Stimulated activated CD8-positive, alpha-beta memory T cell treated with anti-CD3 and anti-CD28 coated beads, Interleukin-15, amount 100 ng/mL, for 24 hours (primary cell): ENCODE data around the gene SEZ6L2.
"Not testable (repeated sequence)": the region's sequence is repeated elsewhere in the genome, so short reads cannot be mapped to it uniquely, and the experiment has no call there.

Experiments
- DNase-seq: peaks from one replicate; pipeline ENCODE4 v3.0.0-alpha.2; 2020; ENCODE audit warnings: low read depth

The SEZ6L2 gene

DNA sequence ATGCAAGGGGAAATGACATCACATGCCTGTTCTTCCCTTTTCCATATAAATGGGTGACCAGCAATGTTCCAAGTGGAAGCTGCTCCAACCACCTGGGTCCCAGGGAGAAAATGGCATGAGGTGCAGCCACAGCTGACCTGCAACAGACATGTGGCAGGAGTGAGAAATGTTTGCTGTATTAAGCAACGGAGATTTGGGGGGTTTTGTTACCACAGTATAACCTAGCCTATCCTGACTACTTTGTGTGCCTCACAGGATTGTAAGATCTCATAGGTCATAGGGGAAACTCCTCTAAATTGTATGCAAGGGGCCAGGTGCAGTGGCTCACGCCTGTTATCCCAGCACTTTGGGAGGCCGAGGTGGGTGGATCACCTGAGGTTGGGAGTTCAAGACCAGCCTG is 48.4 kb downstream of the SEZ6L2 start:
- no peak for DNase-seq

DNA sequence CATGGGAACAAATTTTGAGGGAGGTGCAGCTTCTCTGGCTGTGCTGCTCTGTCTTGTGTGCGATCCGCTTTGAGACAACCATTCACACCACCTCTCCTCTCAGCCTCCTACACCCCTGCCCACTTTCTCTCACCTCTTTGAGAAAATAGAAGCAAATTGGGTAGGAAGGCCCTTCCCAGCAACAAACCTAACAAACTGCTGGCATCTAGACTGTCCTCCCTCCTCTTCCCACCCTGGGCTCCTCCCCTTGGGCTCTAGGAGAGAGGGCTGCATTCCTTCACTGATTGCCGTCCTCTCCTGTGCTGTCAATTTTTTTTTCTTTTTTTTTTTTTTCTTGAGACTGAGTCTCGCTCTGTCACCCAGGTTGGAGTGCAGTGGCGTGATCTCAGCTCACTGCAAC is 49.8 kb downstream of the SEZ6L2 start:
- no peak for DNase-seq

DNA sequence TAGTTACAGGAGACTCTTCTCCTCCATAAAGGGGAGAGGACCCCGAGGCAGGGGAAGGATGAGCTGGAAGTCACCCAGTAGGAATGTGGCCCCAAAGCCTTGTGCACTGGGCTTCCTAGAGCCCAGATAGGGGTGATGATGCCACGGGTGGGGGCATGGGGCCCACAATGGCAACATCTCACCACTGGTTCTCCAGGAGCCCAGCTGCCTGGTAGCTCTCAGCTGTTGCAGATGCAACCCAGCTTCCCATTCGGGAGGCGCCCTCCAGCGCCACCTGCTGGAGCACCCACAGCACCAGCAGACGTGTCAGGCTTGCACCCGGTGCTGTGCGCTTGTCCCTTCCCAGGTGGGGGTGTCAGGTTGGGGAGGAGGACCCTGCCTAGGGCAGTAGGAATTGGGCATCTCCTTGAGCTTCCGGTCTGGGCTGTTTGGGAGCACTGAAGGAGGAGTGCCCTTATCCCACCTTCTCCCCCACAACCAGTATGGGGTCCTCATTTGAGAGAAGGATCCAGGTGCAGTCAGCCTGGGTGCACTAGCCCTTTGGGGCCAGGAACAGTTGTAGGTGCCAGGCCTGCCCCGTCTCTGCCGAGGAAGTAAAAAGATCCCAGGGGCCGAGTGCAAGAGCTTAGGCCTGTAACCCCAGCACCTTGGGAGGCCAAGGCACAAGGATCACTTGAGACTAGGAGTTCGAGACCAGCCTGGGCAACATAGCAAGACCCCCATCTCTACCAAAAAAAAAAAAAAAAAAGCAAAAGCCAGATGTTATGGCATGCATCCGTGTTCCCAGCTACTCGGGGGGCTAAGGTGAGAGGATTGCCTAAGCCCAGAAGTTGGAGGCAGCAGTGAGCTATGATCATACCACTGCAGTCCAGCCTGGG is 50.7 kb downstream of the SEZ6L2 start:
- DNase-seq, result peak; percentile 79

DNA sequence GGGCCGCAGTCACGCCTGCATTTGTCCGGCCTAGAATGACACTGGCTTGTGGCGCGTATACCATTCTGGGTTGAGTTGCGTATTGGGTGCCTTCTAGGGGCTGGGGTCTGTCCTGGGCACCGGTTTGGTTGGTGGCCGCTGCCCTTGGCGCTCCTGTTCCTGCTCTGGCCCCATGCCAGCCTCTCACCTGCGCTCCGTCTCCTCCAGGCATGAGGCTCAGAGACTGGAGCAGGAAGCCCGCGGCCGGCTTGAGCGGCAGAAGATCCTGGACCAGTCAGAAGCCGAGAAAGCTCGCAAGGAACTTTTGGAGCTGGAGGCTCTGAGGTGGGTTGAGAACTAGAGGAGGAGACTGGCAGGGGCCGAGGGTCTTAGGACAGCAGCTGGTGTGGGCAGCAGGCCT is 53.7 kb downstream of the SEZ6L2 start:
- no peak for DNase-seq

DNA sequence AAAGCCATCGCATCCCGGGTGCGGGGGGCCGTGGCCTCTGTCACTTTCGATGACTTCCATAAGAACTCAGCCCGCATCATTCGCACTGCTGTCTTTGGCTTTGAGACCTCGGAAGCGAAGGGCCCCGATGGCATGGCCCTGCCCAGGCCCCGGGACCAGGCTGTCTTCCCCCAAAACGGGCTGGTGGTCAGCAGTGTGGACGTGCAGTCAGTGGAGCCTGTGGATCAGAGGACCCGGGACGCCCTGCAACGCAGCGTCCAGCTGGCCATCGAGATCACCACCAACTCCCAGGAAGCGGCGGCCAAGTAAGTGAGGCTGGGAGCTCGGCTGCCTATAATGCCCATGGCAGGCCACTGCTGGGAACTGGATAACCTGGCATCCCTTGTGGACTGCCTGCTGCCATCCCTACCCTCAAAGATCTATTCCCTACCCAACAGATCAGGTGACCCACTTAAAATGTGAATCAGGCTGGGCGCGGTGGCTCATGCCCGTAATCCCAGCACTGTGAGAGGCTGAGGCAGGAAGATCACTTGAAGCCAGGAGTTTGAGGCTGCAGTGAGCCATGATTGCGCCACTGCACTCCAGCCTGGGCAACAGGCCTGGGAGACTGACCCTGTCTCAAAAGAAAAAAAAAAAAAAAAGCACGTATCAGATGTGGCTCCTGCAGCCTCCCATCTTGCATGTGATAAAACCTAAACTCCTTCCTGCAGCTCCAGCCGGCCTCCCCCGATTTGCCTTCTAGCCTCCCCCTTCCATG is 54.6 kb downstream of the SEZ6L2 start:
- no peak for DNase-seq

DNA sequence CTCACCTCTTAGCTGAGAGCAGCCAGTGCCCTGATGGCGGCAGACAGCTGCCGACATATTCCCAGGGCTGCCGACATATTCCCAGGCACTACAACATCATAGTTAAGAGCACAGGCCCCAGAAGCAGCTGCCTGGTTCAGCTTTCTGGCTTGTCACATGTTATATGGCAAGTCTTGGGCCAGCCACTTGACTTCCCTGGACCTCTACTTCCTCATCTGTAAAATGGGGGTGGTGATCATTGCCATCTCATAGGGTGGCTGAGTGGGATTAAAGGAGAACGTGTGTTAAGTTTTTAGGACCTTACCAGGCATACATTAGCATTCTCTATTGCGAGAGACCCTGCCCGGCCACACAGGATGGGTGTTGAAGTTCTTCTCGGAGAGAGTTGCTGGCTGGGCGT is 55.4 kb downstream of the SEZ6L2 start:
- no peak for DNase-seq

DNA sequence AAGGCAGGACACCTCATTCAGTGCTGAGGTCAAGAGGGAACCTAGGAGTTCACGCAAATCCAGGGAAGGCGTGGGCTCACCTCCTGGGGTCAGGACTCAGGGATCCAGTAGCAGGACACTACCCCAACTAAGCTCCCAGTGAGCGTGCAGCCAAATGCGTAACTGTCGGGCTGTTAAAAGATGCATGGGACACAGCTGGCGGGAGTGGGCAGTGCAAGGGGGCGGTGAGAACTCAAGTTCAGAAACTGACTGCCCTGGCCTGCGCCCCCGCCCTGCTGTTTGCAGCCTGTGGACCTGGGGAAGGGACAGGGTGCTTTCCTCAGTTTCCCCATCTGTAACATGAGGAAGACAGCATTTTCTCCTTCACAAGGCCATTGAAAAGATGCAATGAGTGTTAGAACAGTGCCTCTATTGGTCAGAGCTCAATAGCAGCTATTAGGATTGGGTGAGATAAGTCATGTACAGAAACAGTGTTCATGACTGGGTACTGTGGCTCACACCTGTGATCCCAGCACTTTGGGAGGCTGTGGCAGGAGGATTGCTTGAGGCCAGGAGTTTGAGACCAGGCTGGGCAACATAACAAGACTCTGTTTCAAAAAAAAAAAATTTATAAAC is 56.5 kb downstream of the SEZ6L2 start:
- no peak for DNase-seq

DNA sequence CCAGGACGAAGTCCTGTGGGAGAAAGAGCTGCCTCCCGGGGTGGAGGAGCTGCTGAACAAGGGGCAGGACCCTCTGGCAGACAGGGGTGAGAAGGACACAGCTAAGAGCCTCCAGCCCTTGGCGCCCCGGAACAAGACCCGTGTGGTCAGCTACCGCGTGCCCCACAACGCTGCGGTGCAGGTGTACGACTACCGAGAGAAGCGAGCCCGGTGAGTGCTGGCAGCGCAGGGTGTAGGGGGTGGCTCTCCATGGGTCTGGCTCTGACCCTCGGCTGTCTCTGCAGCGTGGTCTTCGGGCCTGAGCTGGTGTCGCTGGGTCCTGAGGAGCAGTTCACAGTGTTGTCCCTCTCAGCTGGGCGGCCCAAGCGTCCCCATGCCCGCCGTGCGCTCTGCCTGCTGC is 57.7 kb downstream of the SEZ6L2 start:
- DNase-seq, result no peak

DNA sequence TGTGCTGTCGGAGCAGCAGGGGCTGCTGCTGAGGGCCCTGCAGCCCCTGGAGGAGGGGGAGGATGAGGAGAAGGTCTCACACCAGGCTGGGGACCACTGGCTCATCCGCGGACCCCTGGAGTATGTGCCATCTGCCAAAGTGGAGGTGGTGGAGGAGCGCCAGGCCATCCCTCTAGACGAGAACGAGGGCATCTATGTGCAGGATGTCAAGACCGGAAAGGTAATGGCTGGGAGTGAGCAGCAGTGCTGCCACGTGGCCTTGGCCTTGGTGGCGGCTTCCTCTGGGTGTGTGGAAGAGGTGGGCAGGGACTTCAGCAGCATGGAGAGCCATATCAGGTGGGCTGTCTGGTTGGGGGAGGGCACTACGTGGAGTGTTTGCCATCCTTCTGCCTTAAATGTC is 59.1 kb downstream of the SEZ6L2 start:
- DNase-seq, result no peak

DNA sequence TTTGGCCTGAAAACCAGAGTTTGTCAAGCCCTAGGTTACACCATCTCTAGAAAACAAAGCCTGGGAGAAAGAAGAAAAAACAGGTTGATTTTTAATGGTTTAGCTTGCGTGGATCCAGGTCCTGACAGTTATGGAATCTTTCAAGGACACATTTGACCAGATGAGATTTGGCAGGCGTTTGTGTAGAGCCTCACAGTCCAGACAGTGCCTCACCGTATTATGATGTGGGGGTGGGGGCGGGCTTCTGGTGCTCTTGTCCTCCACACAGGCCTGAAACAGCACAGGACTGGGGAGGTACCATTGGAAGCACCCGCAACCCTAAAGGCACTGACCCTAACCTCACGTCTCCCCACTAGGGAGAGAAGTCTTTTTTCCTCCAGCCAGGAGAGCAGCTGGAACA is 59.5 kb downstream of the SEZ6L2 start:
- no peak for DNase-seq

DNA sequence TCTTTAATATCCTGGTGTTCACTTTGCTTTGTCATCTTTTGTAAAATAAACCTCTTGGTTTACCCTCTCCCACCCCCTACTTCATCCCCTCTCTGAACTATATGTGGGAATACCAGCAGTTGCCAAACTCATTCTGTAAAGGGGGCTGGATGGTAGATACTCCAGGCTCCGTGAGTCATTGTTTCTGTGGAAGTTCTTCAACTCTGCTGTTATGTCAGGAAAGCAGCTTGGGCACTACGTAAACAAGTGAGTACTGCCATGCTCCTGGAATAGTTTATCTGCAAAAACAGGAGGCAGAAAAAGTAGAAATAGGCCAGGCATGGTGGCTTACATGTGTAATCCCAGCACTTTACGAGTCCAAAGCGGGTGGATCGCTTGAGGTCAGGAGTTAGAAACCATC is 61.5 kb downstream of the SEZ6L2 start:
- DNase-seq, result no peak

DNA sequence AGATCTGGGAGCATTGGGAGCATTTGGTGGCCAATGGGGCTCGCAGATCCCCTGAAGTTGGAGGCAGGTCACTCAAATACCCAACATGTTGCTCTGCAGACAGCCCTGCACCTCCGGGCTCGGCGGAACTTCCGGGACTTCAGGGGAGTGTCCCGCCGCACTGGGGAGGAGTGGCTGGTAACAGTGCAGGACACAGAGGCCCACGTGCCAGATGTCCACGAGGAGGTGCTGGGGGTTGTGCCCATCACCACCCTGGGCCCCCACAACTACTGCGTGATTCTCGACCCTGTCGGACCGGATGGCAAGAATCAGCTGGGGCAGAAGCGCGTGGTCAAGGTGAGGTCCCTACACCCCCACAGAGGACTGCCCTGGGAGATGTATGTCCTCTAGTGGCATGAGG is 62.7 kb downstream of the SEZ6L2 start:
- DNase-seq, result no peak

DNA sequence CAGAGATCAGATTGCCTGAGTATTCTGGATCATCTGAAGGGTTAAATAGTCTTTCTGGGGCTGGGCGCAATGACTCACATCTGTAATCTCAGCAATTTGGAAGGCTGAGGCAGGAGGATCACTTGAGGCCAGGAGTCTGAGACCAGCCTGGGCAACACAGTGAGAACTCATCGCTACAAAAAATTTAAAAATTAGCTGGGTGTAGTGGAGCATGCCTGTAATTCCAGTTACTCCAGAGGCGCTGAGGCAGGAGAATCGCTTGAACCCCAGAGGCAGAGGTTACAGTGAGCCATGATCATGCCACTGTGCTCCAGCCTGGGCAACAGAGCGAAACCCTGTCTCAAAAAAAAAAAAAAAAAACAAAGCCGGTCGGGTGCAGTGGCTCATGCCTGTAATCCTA is 63.4 kb downstream of the SEZ6L2 start:
- no peak for DNase-seq

DNA sequence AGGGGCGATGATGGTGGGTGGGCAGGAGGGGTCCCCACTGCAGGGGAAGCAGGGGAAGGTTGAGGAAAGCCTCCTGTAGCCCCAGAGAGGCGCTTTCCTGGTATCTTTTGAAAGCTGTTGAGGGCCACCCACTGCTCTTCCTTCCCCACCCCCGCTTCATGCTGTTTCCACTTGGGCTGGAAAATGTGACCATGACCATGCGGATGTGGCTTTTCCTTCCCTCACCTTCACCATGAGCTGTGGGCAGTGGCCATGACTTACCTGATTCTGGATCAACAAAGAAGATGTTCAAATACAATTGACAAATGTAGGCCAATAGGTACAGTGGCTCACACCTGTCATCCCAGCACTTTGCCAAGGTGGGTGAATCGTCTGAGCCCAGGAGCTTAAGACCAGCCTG is 65.3 kb downstream of the SEZ6L2 start:
- DNase-seq, result no peak

DNA sequence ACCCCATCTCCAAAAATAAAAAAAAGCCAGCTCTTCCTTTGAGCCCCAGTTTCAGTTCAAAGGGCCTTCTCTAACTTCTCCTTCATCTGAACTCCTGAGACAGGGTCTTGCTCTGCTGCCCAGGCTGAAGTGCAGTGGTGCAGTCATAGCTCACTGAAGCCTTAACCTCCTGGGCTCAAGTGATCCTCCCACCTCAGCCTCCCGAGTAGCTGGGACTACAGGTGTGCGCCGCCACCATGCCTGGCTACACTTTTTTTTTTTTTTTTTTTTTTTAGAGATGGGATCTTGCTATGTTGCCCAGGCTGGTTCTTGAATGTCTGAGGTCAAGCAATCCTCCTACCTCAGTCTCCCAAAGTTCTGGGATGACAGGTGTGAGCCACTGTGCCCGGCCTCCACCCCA is 66.1 kb downstream of the SEZ6L2 start:
- not testable (repeated sequence) for DNase-seq

DNA sequence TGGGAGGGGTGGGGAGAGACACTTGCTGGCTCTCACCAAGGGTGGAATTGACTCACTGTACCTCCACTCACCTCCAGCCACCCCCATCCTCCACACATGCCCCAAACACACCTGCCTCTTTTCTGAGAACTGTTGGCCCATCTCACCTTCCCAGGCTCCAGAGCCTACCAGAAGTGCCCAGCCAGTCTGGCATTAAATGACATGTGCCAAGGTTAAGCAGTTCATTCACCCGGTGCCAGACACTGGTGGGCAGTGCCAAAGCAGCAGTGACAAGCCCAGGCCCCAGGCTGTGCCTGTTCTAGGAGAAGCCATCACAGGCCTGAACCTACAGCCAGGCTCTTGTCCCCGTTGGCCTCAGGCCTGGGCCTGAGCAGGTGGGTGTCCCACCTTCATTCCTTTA is 67.9 kb downstream of the SEZ6L2 start:
- DNase-seq, result no peak

DNA sequence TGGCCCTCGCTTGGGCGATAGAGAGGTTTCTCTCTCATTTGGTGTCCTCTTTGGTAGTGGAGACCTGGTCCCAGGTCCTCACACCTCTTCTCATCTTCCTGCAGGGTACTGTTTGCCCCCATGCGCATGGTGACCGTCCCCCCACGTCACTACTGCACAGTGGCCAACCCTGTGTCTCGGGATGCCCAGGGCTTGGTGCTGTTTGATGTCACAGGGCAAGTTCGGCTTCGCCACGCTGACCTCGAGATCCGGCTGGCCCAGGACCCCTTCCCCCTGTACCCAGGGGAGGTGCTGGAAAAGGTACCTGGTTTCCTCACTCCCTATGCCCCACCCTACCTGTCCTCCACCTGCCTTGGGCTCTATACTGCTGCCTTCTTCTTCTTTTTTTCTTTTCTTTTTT is 68.6 kb downstream of the SEZ6L2 start:
- no peak for DNase-seq

DNA sequence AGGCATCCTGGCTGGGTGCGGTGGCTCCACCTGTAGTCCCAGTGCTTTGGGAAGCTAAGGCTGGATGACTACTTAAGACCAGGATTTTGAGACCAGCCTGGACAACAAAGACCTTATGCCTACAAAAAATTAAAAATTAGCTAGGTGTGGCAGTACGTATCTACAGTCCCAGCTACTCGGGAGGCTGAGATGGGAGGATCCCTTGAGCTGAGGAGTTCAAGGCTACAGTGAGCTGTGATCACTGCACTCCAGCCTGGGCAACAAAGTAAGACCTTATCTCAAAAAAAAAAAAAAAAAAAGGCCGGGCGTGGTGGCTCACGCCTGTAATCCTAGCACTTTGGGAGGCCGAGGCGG is 73.0 kb downstream of the SEZ6L2 start:
- no peak for DNase-seq

DNA sequence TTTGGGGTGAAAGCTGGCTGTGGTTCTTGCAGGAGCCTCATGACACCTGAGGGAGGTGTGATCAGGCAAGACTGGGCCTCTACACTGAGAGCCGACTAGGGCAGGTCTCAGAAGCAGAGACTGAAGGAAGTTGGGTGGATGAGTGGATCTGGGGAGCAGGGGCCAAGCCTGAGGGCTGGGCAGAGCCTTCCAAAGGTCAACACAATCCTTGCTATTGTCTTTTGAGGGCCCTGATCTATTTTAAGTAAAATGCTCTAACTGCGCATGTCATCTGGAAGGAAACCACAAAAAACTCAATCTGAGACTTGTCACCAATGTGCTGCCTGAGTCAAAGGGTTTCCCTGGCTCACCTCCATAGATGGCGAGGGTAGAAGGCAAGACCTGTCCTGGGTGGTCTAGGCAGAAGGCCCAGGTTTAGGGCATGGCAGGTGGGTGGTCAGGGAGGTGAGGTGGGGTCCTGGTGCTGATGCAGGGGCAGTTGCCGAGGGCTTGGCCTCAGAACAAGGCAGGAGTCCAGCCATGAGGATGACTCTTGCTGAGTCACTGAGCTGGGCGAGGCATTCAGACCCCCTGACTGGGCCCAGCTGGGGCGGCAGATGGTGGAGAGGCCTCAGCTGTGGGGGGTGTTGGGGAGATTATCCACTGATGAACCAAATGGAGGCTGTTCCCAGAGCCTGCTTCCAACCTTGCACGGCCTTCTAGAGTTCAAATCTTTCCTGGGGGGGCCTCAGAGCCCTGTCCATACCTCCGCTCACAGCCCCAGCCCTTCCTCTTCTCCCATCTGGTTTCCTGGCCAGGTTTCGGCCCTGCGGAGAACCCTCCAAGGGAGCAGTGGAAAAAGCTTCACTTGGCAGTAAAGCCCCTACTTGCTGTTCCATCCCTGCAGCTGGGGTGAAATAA is 74.0 kb downstream of the SEZ6L2 start:
- DNase-seq, result no peak

DNA sequence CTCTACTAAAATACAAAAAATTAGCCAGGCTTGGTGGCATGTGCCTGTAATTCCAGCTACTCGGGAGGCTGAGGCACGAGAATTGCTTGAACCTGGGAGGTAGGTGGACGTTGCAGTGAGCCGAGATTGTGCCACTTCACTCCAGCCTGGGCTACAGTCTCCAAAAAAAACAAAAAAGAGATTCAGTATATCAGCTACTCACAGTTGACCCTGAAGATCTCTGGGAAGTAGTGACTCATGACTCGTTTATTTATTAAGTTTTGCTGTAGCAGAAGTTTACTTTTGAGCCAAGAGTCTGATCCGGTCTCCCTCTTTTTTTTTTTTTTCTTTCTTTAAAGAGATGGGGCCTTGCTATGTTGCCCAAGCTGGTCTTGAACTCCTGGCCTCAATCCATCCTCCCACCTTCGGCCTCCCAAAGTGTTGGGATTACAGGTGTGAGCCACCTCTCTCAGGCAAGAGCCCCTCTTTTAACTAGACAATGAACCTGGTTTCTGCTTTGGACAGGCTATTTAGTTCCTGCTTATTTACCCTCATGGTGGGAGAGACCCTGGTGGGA is 74.7 kb downstream of the SEZ6L2 start:
- DNase-seq, result no peak

DNA sequence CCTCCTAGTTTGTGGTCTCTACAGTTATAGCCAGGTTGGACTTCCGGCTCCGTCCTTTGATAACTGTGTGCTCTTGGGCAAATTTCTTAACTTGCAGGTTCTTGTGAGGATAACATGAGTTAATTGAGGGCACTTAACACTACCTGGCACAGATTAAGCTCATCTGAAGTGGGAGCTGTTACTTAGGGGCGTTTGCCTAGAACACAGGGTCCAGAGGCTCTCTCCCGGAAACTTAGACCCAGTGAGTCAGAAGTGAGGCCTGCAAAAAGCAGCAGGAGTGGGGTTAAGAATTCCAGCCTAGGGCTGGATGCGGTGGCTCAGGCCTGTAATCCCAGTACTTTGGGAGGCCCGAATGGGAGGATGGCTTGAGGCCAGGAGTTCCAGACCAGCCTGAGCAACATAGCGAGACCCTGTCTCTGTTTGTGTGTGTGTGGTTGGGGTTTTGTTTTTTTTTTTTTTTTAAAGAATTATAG is 77.7 kb downstream of the SEZ6L2 start:
- DNase-seq, result no peak
